GM12891 (cell line): Measurements from ENCODE around the gene OCA2.

ENCODE experiments used
- DNase-seq: peaks from one replicate; pipeline ENCODE4 v3.0.0; 2011; ENCODE audit warnings: low spot score; ENCODE audit not compliant: insufficient read length
- FAIRE-seq: peaks from 2 replicates; lab custom pipeline; 2011; peaks lifted over from hg19 to GRCh38; lab: Jason Lieb, UNC
- PAX5 ChIP-seq: IDR thresholded peaks from 2 replicates; pipeline ENCODE4 v1.6.1; 2011; ENCODE audit warnings: low read length, moderate library complexity, mild to moderate bottlenecking; ENCODE audit not compliant: insufficient read depth, severe bottlenecking
- POLR2A ChIP-seq: IDR thresholded peaks from 2 replicates; pipeline ENCODE4 v1.6.1; 2011; ENCODE audit warnings: low read depth, low read length, control low read depth
- POLR2AphosphoS5 ChIP-seq: IDR thresholded peaks from 2 replicates; pipeline ENCODE4 v1.6.1; 2011; ENCODE audit warnings: low read depth, low read length, control low read depth
- POU2F2 ChIP-seq: IDR thresholded peaks from 2 replicates; pipeline ENCODE4 v1.6.1; 2011; ENCODE audit warnings: low read depth, mild to moderate bottlenecking, control low read depth, low read length, moderate library complexity
- SPI1 ChIP-seq: IDR thresholded peaks from 2 replicates; pipeline ENCODE4 v1.6.1; 2011; ENCODE audit warnings: low read depth, low read length, control low read depth
- TAF1 ChIP-seq: IDR thresholded peaks from 2 replicates; pipeline ENCODE4 v1.6.1; 2011; ENCODE audit warnings: low read depth, low read length, control low read depth

Gene OCA2

DNA sequence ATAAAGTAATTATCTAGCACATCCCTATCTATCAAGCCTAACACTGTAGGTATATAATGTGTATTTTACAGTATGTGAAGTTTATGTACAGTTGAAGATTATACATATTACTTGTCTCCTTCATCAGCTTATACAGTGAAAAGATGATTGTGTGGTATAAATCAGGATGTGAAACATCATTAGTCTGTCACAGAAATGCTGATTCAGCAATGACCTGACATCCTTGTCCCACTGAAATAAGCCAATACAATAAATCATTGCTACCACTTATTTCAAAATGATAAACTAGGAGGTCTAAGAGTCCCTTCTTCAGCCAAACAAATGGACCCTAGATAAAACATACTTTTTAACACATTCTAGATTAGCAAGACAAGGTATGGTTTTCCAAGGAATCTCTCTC is 225.3 kb downstream of the OCA2 start:
- TF ChIP-seq SPI1 (no peak), PAX5 (no peak), POLR2AphosphoS5 (no peak), POLR2A (no peak)
- FAIRE-seq (no peak), DNase-seq (no peak)

DNA sequence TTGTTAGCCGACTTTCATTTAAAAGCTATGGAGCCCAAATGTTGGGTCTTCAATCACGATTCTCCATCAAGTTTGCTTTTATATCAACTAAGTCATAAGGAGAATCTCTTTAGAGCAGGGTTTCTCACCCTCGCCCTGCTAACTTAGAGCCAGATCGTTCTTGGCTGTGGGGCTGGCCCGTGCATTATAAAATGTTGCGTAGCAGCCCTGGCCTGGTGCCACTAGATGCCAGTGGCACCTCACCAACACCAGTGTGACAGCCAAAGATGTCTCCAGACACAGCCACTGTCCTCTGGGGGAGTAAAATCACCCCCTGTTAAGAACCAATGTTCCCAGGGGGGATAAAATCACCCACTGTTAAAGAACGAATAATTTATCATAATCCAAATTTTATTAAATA is 226.1 kb downstream of the OCA2 start:
- TF ChIP-seq POLR2A (no peak), TAF1 (no peak), SPI1 (no peak), POLR2AphosphoS5 (no peak), PAX5 (no peak), POU2F2 (no peak)
- FAIRE-seq (no peak), DNase-seq (no peak)

- no peak for FAIRE-seq
- DNase-seq = no peak
- TF ChIP-seq POU2F2 (no peak), POLR2AphosphoS5 (no peak)
These were observed 226.8 kb downstream of the OCA2 start for GRCh38 chr15:27872355-27872754.

DNA sequence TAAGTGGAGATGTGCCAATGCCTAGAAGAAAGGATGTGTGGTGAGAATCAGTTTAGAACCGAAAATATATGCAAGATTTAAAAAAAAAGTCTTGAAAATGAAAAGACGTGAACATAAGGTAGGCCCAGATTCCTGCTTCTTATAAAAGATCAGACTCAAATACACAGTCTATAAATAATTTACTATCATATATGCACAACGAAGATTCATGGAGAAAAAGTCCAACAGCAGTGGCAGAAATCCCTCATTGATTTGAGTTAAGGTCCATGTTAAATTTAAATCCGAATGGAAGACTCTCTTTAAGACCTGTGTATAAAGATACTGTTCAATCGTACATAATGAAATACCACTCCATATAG is 227.2 kb downstream of the OCA2 start:
- TF ChIP-seq POLR2AphosphoS5 = no peak
- TF ChIP-seq SPI1 = no peak
- no peak for TF ChIP-seq PAX5
- TF ChIP-seq POU2F2 = no peak
- DNase-seq (no peak), FAIRE-seq (no peak)

DNA sequence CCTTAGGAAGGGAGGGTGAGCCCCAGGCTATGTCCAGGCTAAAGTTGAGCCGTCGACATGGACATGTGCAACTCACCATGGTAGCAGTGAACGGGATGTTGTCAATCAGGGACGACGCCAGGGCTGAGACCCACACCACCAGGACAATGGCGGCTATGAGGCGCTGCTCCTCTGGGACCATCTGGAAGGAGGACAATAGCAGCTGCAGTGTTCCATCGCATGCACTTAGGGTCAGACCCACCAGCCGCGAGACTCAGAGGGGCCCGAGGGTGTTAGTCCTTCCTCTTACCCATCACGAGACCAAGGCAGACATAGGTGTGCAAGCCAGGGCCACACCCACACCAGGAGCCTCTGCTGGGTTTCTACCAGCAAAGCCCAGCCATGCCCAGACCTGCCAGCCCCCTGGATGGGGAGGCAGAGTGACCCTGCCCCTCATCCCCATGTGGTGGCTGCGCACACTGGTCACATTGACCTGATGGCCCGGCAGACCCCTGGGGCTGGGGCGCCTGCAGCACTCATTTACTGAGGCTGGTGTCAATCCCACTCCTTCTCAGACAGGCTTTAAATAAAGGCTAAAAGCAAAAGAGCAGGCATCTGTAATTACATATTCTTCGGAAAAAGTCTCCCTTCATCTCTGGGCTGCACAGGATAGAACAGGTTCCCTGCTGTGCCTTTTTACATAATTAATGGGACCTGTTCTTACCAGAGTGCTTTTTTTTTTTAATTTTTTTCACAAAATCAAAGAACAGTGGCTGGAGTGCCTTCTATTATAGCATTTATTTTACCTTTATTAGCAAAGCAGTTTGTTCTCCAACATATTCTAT is 227.8 kb downstream of the OCA2 start:
- FAIRE-seq = no peak
- TF ChIP-seq POU2F2 (no peak), POLR2A (no peak), SPI1 (no peak), PAX5 (no peak), TAF1 (no peak)
- DNase-seq = no peak

DNA sequence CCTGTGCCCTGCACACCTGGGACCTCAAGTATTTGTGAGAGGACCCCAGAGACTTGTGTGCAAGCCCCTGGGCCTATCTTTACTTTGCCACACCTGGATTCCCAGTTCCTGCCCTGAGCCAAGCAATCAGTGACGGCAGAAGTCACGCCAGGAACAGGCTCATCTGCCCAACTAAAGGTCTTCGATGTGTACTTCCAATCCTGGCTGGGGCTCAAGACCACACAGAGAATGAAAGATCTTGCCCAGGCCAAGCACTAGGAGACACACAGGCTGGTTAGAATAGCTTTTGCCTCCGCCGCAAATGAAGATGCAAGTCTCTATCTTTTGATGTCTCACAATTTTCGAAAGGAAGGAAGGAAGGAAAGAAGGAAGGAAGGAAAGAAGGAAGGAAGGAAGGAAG is 228.8 kb downstream of the OCA2 start:
- no peak for FAIRE-seq
- no peak for TF ChIP-seq PAX5
- TF ChIP-seq POLR2AphosphoS5 = no peak
- TF ChIP-seq SPI1 = no peak
- no peak for TF ChIP-seq TAF1
- TF ChIP-seq POLR2A = no peak
- no peak for DNase-seq

DNA sequence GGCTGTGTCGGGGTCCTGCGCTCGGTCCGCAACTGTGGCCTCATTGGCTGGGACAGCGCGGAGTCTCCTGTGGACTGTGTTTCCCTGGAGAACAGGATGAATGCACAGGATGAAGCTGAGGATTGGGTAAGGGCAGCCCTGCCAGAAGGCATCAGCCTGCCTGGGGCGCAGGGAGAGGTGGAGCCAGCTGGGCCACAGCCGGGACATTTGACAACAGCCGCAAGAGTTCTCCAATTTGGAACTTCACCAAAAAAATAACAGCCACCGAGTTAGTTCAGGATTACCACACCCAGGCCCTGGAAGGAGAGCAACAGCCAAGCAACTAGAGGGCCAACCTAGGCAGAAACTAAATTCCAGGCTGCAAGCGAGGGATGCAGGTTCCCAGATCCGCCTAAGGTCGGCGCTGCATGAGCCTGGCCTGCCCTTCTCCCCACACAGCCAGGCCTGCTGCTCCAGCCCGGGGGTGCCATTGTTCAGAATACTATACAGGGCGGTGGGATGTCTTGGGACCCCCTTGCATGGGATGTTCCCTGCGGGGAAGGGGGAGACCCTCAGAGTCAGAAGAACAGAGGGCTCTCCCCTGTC is 229.3 kb downstream of the OCA2 start:
- DNase-seq = no peak
- TF ChIP-seq POLR2AphosphoS5 = no peak
- no peak for FAIRE-seq

GRCh38 chr15:27868828-27869404 is 230.2 kb downstream of the OCA2 start:
- TF ChIP-seq PAX5 = no peak
- TF ChIP-seq POU2F2 = no peak
- TF ChIP-seq POLR2A = no peak
- TF ChIP-seq TAF1 = no peak
- TF ChIP-seq SPI1 = no peak
- no peak for TF ChIP-seq POLR2AphosphoS5
- no peak for FAIRE-seq
- DNase-seq = no peak

GRCh38 chr15:27867861-27868260 is 231.3 kb downstream of the OCA2 start:
- DNase-seq = no peak
- TF ChIP-seq PAX5 = no peak
- no peak for TF ChIP-seq POLR2A
- no peak for TF ChIP-seq POLR2AphosphoS5
- FAIRE-seq = no peak

GRCh38 chr15:27866505-27867165 is 232.5 kb downstream of the OCA2 start:
- FAIRE-seq (no peak), DNase-seq (no peak)
- TF ChIP-seq PAX5 (no peak), POLR2AphosphoS5 (no peak), POLR2A (no peak), SPI1 (no peak), POU2F2 (no peak), TAF1 (no peak)
